ENCODE data around the gene CKLF.

The CKLF gene

GRCh38 chr16:66517586-66518263 lies 34.7 kb upstream of the CKLF start:
- no peak for DNase-seq (ENCODE audit: low spot score)

GRCh38 chr16:66519482-66520373 lies 32.6 kb upstream of the CKLF start:
- DNase-seq (ENCODE audit: low spot score): no peak

- DNase-seq (ENCODE audit: low spot score): no peak
These were observed 31.8 kb upstream of the CKLF start for GRCh38 chr16:66520406-66521170.

- DNase-seq (ENCODE audit: low spot score): no peak
These were observed 31.1 kb upstream of the CKLF start for GRCh38 chr16:66521252-66521713.

- no peak for DNase-seq (ENCODE audit: low spot score)
These were observed 30.2 kb upstream of the CKLF start for GRCh38 chr16:66521951-66522771.

GRCh38 chr16:66522816-66523590 lies 29.4 kb upstream of the CKLF start:
- no peak for DNase-seq (ENCODE audit: low spot score)

GRCh38 chr16:66523861-66524354 lies 28.5 kb upstream of the CKLF start:
- no peak for DNase-seq (ENCODE audit: low spot score)

- DNase-seq (ENCODE audit: low spot score): no peak
These were observed 27.7 kb upstream of the CKLF start for GRCh38 chr16:66524601-66525164.

- DNase-seq (ENCODE audit: low spot score): no peak
These were observed 26.8 kb upstream of the CKLF start for GRCh38 chr16:66525396-66526180.

GRCh38 chr16:66528294-66528693 lies 24.1 kb upstream of the CKLF start:
- DNase-seq (ENCODE audit: low spot score): no peak

- DNase-seq (ENCODE audit: low spot score): no peak
These were observed 22.9 kb upstream of the CKLF start for GRCh38 chr16:66529475-66529874.

GRCh38 chr16:66534376-66534799 lies 18.0 kb upstream of the CKLF start:
- DNase-seq (ENCODE audit: low spot score): no peak

GRCh38 chr16:66536525-66536924 lies 15.9 kb upstream of the CKLF start:
- DNase-seq (ENCODE audit: low spot score): no peak

GRCh38 chr16:66537236-66537635 lies 15.1 kb upstream of the CKLF start:
- DNase-seq (ENCODE audit: low spot score): no peak

- no peak for DNase-seq (ENCODE audit: low spot score)
These were observed 13.5 kb upstream of the CKLF start for GRCh38 chr16:66538910-66539309.

- DNase-seq (ENCODE audit: low spot score): no peak
These were observed 12.5 kb upstream of the CKLF start for GRCh38 chr16:66539623-66540469.

GRCh38 chr16:66541388-66542355 lies 10.7 kb upstream of the CKLF start:
- no peak for DNase-seq (ENCODE audit: low spot score)
